ENCODE measurements around the gene FAAP20. TPM values are rescaled to one million over a fixed set of nuclear protein-coding genes. Genes with fewer than 3 reads are reported as not detected.
A peak's percentile ranks its signal among the peaks of the same experiment; 100 is the strongest.

FAAP20 gene
- total RNA-seq, 4 donors from 2014 or later = 29.8 to 48.0 (median 45.6) TPM

DNA sequence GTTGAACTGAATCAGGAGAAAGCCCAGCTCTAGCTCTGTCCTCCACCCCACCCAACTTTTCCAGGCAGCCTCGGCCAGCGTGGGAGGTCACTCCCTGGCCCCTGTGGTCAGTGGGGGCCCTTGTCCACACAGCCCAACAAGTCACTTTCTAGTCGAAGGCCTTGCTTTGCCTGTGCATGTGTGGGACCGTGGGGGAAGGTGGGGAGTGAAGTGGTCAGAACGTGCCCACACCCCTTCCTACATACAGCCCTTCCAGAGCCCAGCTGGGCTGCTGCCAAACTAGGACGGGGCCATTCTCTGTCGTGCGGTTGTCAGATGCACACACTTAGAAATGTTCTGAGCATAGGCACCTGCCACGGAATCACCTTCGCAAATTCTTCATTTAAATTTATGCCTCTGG, 18.0 kb downstream of the FAAP20 start:
- H3K4me3 ChIP-seq (ENCODE audit: low read depth, poor library complexity, severe bottlenecking) = no peak overlapping the region
- intact Hi-C loops (cut with DNase I; ENCODE audit: low total_unique reads) = no loop called here
- DNase-seq (ENCODE audit: low spot score in 2 of 2) = no peak
- 80 to 88% methylated on average over 10 of the region's 10 CpGs for WGBS, 2 donors
- TF ChIP-seq POLR2A (IDR thresholded peaks at IDR 0.05) = no peak
- TF ChIP-seq, protein P1, sequence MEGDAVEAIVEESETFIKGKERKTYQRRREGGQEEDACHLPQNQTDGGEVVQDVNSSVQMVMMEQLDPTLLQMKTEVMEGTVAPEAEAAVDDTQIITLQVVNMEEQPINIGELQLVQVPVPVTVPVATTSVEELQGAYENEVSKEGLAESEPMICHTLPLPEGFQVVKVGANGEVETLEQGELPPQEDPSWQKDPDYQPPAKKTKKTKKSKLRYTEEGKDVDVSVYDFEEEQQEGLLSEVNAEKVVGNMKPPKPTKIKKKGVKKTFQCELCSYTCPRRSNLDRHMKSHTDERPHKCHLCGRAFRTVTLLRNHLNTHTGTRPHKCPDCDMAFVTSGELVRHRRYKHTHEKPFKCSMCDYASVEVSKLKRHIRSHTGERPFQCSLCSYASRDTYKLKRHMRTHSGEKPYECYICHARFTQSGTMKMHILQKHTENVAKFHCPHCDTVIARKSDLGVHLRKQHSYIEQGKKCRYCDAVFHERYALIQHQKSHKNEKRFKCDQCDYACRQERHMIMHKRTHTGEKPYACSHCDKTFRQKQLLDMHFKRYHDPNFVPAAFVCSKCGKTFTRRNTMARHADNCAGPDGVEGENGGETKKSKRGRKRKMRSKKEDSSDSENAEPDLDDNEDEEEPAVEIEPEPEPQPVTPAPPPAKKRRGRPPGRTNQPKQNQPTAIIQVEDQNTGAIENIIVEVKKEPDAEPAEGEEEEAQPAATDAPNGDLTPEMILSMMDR (IDR thresholded peaks at IDR 0.05) = no peak

DNA sequence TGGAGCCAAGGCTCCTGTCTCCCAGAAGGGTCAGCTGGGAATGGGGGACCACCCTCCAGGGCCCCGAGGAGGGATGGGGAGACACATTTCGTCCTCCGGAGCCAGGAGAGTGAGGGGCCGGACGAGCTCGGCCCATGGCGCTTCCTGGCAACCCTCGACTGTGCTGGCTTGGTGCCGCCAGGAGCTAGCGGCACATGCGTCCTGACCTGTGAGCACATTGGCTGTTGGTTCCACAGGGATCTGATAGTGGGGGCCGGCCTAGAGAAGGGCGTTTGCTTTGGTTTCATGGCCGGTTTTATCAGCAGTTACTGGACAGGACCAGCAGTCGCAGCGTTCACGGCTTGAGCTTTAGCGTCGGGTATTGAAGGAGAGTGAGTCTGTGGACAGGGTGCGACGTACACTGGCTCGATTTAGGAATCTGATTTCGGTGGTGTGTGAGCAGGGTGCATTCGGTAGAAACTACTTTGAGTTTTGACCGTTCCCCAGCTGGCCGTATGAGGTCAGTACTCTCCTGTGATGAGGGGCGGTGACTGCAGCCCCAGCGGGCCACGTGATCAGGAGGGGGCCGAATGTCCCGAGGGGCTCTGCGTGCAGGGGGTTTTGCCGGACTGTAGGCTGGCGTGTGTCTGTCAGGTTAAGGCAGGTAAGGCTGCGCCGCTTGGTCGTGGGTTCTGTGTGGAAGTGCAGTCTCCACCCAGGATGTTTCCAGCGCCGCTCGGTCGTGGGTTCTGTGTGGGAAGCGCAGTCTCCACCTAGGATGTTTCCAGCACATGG, 18.7 kb downstream of the FAAP20 start:
- WGBS, 2 donors = 90 to 91% methylated on average over 41 to 42 of the region's 42 CpGs
- intact Hi-C loops (cut with DNase I; ENCODE audit: low total_unique reads) = no loop called here
- H3K4me3 ChIP-seq (ENCODE audit: low read depth, poor library complexity, severe bottlenecking) = no peak overlapping the region
- no peak for DNase-seq (ENCODE audit: low spot score in 2 of 2)
- no peak for TF ChIP-seq POLR2A (IDR thresholded peaks at IDR 0.05)
- TF ChIP-seq, protein P1 (IDR thresholded peaks at IDR 0.05) = no peak

DNA sequence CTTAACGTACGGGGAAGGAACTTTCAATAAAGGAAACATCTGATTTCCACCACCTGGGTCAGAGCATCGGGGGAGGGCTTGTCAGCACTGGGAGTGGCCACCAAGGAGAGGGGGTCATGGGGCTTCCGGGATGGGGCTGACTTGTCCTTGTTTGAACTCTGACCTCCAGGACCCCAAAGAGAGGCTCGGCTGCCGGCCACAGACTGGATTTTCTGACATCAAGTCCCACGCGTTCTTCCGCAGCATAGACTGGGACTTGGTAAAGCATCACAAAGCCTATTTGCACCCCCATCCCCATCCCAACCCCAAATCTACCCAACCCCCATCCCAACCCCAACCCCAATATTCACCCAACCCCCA, 19.5 kb downstream of the FAAP20 start:
- no peak overlapping the region for H3K4me3 ChIP-seq (ENCODE audit: low read depth, poor library complexity, severe bottlenecking)
- TF ChIP-seq POLR2A (IDR thresholded peaks at IDR 0.05) = no peak
- TF ChIP-seq, protein P1 (IDR thresholded peaks at IDR 0.05) = no peak
- intact Hi-C loops (cut with DNase I; ENCODE audit: low total_unique reads) = no loop called here
- WGBS, 2 donors = 69 to 77% methylated on average over 9 of the region's 9 CpGs
- DNase-seq (ENCODE audit: low spot score in 2 of 2) = no peak

DNA sequence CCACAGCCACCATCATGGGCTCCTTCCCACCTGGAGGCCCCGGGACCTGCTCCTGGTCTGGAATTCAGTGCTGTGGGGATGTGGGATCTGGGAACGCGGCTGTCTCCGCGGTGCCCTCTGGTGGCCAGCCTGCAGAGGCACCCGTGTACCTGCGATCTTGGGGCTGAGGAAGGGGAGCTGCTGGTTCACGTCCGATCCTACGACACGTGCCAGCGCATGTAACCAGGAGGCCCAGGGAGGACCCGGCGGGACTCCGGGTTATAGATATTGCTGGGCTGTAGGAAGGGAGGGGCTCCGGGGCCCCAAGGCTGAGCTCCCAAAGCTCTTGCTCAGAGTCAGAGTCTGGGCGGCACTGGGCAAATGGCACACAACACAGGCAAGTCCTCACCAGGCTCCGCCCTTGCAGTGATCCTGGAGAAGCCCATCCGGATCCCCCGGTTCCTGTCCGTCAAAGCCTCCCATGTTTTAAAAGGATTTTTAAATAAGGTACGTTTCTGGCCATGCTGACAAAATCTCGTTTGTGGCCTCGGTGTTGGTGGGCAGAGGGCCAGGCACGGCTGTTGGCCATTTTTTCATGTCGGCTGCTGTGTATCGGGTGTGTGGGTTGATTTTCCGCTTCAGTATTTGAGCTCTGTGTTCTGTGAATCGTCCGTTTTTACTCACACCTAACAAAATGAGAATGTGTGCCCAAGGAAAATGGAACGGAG, 20.1 kb downstream of the FAAP20 start:
- intact Hi-C loops (cut with DNase I; ENCODE audit: low total_unique reads) = no loop called here
- DNase-seq (ENCODE audit: low spot score in 2 of 2) = no peak
- WGBS, 2 donors = 14 to 18% methylated on average over 26 to 31 of the region's 31 CpGs
- H3K4me3 ChIP-seq (ENCODE audit: low read depth, poor library complexity, severe bottlenecking) = no peak overlapping the region
- no peak for TF ChIP-seq POLR2A (IDR thresholded peaks at IDR 0.05)
- TF ChIP-seq, protein P1 (IDR thresholded peaks at IDR 0.05) = peak in 1 of 3 donors; percentile 37

DNA sequence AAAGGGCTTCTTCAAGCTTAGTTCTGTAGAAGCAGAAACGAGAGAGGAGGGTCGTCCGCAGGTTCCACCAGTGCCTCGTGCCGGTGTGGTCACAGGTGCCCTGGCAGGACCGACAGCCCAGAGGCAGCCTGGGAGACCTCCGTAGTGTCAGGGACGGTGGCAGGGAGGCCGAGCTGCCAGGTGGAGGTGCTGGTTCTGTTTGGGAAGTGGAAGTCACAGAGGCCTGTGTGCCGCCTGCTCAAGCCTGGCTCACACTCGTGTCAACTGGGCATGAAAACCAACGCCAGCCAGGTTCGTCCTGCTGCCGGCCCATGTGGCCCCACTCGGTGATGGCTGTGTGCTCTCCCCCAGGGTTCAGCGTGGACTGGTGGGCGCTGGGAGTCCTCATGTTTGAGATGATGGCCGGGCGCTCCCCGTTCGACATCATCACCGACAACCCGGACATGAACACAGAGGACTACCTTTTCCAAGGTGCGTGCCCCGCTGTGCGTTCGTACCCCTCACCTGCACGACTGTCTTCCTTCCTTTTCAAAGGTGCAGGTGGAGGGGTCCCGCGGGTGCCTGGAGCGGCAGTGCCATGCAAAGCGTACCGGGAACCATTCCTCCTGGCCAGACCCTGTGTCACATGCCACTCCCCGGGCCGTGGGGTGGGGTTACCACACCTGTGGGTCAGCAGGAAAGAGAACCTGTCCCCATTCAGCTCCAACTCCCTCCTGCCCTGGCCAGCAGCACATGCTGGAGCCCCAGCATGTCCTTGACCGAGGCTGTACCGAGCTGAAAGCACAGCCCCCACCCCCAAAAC, 20.8 kb downstream of the FAAP20 start:
- 72 to 79% methylated on average over 28 to 36 of the region's 37 CpGs for WGBS, 2 donors

More for the DNA sequence above, 20.8 kb downstream of the FAAP20 start:
- intact Hi-C loops (cut with DNase I; ENCODE audit: low total_unique reads) = no loop called here
- no peak for DNase-seq (ENCODE audit: low spot score in 2 of 2)
- TF ChIP-seq, protein P1 (IDR thresholded peaks at IDR 0.05) = no peak
- TF ChIP-seq POLR2A (IDR thresholded peaks at IDR 0.05) = no peak
- H3K4me3 ChIP-seq (ENCODE audit: low read depth, poor library complexity, severe bottlenecking) = no peak overlapping the region

Measured in lower leg skin (tissue), 4 donors.